Measurements from ENCODE around the gene ZNF239. TPM values are rescaled to one million over a fixed set of nuclear protein-coding genes. Genes with fewer than 3 reads are reported as not detected.

The ZNF239 gene
- total and polyA plus RNA-seq, 2 of the 4 experiments (the other 2 are of a cell fraction), result 7.4 to 12.7 TPM

DNA sequence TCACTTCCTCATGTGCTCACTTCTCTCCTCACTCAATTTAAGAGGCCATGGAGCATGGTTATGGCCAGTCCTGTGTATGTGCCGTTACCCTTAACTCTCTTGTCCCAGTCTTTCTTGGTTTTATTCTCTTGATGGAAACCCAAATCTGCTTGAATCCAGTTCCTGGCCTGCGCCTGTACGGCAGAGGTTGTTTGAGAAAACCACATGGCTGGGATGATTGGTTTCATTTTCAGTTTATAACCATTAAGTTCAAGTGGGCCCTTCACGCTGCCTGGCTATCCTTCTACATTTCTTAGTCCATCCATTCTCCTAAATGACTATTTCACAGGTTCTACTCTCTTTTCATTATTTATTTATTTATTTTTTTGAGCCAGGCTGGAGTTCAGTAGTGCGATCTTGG is 1.6 kb upstream of the ZNF239 start:
- no peaks in the 10 kb centered on the region for H3K36me3 ChIP-seq (ENCODE audit: control insufficient read depth, insufficient read depth, low read length)
- DNase-seq (no peak), ATAC-seq (ENCODE audit: low read depth) (no peak)
- H2AK5ac ChIP-seq (ENCODE audit: low read depth, low read length), result no peak overlapping the region
- no peak overlapping the region for H3K18ac ChIP-seq (ENCODE audit: low read depth, low read length)
- no peak overlapping the region for H3K9ac ChIP-seq (ENCODE audit: low read depth, low read length)
- in situ Hi-C loops (cut with MboI; ENCODE audit: low sequenced_read_pairs) (no loop called here), dilution Hi-C loops (cut with HindIII; ENCODE audit: low sequenced_read_pairs, unreplicated experiment) (no loop called here), intact Hi-C loops (cut with micrococcal nuclease) (no loop called here)
- POLR2A ChIA-PET (ENCODE audit: unreplicated experiment), result no interaction called here
- 100% methylated on average over 1 of the region's 5 CpGs; no CpG with 5 or more reads in 1 of the 2 experiments for WGBS, 2 experiments (ENCODE audit: extremely low coverage in 2 of 2, insufficient read length in 1 of 2)
- no peaks in the 10 kb centered on the region for H3K4me1 ChIP-seq (ENCODE audit: control insufficient read depth, insufficient read depth, low read length)
- H4K91ac ChIP-seq (ENCODE audit: insufficient read depth, low read depth, low read length), result no peak overlapping the region
- CTCF ChIA-PET, result no interaction called here
- no TSS peak for BruUV-seq (replicated peaks)
- TF ChIP-seq, protein P1, sequence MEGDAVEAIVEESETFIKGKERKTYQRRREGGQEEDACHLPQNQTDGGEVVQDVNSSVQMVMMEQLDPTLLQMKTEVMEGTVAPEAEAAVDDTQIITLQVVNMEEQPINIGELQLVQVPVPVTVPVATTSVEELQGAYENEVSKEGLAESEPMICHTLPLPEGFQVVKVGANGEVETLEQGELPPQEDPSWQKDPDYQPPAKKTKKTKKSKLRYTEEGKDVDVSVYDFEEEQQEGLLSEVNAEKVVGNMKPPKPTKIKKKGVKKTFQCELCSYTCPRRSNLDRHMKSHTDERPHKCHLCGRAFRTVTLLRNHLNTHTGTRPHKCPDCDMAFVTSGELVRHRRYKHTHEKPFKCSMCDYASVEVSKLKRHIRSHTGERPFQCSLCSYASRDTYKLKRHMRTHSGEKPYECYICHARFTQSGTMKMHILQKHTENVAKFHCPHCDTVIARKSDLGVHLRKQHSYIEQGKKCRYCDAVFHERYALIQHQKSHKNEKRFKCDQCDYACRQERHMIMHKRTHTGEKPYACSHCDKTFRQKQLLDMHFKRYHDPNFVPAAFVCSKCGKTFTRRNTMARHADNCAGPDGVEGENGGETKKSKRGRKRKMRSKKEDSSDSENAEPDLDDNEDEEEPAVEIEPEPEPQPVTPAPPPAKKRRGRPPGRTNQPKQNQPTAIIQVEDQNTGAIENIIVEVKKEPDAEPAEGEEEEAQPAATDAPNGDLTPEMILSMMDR (conservative IDR thresholded peaks at IDR 0.05; ENCODE audit: low read depth, low read length), result no peak
- TF ChIP-seq, protein P2, sequence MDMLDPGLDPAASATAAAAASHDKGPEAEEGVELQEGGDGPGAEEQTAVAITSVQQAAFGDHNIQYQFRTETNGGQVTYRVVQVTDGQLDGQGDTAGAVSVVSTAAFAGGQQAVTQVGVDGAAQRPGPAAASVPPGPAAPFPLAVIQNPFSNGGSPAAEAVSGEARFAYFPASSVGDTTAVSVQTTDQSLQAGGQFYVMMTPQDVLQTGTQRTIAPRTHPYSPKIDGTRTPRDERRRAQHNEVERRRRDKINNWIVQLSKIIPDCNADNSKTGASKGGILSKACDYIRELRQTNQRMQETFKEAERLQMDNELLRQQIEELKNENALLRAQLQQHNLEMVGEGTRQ (IDR thresholded peaks at IDR 0.05; ENCODE audit: low read depth, low read length), result no peak
- TF ChIP-seq RFX5 (IDR thresholded peaks at IDR 0.05; ENCODE audit: low read depth, low read length), result no peak
- no peak for TF ChIP-seq FOS (IDR thresholded peaks at IDR 0.05; ENCODE audit: low read depth, low read length)
- TF ChIP-seq RAD21 (IDR thresholded peaks at IDR 0.05; ENCODE audit: low read length), result no peak
- TF ChIP-seq MXI1 (IDR thresholded peaks at IDR 0.05; ENCODE audit: borderline replicate concordance, low read depth, low read length), result no peak
- TF ChIP-seq POLR2A (IDR thresholded peaks at IDR 0.05; ENCODE audit: low read depth, low read length), result no peak
- TF ChIP-seq CEBPB (IDR thresholded peaks at IDR 0.05; ENCODE audit: low read depth, low read length), result no peak
- no peak for TF ChIP-seq RCOR1 (IDR thresholded peaks at IDR 0.05; ENCODE audit: insufficient replicate concordance, low read length)
- TF ChIP-seq NFE2L2 (IDR thresholded peaks at IDR 0.05; ENCODE audit: low read depth, low read length), result no peak
- TF ChIP-seq CHD1 (IDR thresholded peaks at IDR 0.05; ENCODE audit: low read depth, low read length), result no peak
- TF ChIP-seq SMC3 (IDR thresholded peaks at IDR 0.05; ENCODE audit: low read depth, low read length), result no peak
- no peak for TF ChIP-seq MAFK (IDR thresholded peaks at IDR 0.05; ENCODE audit: low read depth, low read length)
- no peak for TF ChIP-seq MAZ (IDR thresholded peaks at IDR 0.05; ENCODE audit: borderline replicate concordance, low read depth, low read length)
- H3K27me3 ChIP-seq (ENCODE audit: control insufficient read depth, insufficient read depth, low read length), result no peaks in the 10 kb centered on the region
- no peak overlapping the region for H3K23ac ChIP-seq (ENCODE audit: low read depth, low read length)
- H3K9me3 ChIP-seq (ENCODE audit: control insufficient read depth, insufficient read depth, low read length), result no peaks in the 10 kb centered on the region
- no peak overlapping the region for H2BK120ac ChIP-seq (ENCODE audit: low read depth, low read length)
- no peaks in the 10 kb centered on the region for H3K9me1 ChIP-seq (ENCODE audit: insufficient read depth, low read length)
- peaks cover 6 to 7% of the 10 kb centered on the region in 2 experiments; a peak in 2 of 4 replicates for H3K79me1 ChIP-seq (ENCODE audit: low read depth in 1 of 2, low read length in 2 of 2)
- no peak overlapping the region for H3K27ac ChIP-seq (ENCODE audit: insufficient read depth, low read length)
- no peak overlapping the region for H2AFZ ChIP-seq (replicated peaks; ENCODE audit: low read length, poor library complexity)
- no peak overlapping the region for H2AK9ac ChIP-seq (replicated peaks; ENCODE audit: low read depth, low read length, poor library complexity)
- no peak overlapping the region for H2BK15ac ChIP-seq (ENCODE audit: low read depth, low read length)
- H2BK5ac ChIP-seq (ENCODE audit: low read depth, low read length, poor library complexity, severe bottlenecking), result no peak overlapping the region
- no peak overlapping the region for H3K4me2 ChIP-seq (ENCODE audit: low read depth, low read length)
- H4K8ac ChIP-seq (ENCODE audit: low read depth in 2 of 2, low read length in 2 of 2), result no peak overlapping the region
- H3K14ac ChIP-seq (replicated peaks; ENCODE audit: low read depth, low read length), result no peak overlapping the region
- H4K5ac ChIP-seq (ENCODE audit: low read depth, low read length), result no peak overlapping the region
- H3K4ac ChIP-seq (ENCODE audit: low read depth, low read length), result no peak overlapping the region
- no peak overlapping the region for H3K56ac ChIP-seq (ENCODE audit: extremely low read depth, insufficient read depth, low read length)
- H2BK20ac ChIP-seq (ENCODE audit: low read depth, low read length), result no peak overlapping the region
- H3K4me3 ChIP-seq (ENCODE audit: insufficient read depth, low read depth, low read length), result no peak overlapping the region
- H4K20me1 ChIP-seq (ENCODE audit: insufficient read depth, low read length), result no peaks in the 10 kb centered on the region

Data from IMR-90 (cell line).